ENCODE data around the gene ELL2.

DNA sequence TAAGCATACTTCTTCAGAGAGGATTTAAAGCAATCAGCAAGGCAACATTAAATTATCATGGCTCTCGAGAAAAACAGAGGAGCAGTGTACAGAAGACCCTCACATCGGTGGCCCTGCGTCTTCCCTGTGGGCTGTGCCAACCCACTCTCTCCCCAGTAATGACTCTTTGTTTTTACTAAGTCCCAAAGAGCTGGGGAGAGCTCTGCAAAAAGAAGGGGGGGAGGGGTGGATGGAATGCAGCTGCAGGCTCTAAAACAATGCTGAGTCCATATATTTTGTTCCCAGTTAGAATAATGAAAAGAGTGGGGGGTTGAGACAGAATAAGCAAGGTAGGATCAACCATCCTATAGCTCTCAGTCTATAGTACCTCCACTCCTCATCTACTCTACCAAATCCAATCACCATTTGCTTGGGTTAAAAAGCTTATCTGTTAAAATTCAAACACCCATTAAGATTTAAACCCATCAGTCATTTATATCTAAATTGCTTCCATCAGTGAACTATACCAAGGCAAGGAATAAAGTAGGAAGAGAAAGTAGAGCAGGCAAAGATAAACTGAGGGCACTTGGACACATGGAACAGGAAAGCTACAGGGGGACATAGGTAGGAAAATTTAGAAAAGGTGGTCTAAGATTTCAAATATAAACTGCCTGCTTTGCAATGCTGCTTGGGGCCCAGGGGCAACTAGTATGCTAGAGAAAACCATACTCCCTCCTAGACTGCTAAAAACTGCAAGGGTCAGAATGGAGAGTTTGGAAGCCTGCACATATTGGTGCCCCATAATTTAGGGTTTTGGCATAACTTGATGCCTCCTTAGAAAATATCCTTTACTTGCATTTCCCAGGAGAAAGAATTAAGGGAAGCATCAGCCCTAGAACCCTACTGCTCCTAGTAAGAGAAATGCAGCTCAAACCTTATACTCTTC lies 20.6 kb downstream of the ELL2 start:
- TF ChIP-seq GATA2 (IDR thresholded peaks at IDR 0.05; ENCODE audit: low read depth, low read length) (no peak), GATA3 (IDR thresholded peaks at IDR 0.05; ENCODE audit: low read depth, low read length) (no peak)

All from SH-SY5Y (cell line).